ENCODE measurements around the gene BCAS1.
A peak's percentile ranks its signal among the peaks of the same experiment; 100 is the strongest.

Gene BCAS1

DNA sequence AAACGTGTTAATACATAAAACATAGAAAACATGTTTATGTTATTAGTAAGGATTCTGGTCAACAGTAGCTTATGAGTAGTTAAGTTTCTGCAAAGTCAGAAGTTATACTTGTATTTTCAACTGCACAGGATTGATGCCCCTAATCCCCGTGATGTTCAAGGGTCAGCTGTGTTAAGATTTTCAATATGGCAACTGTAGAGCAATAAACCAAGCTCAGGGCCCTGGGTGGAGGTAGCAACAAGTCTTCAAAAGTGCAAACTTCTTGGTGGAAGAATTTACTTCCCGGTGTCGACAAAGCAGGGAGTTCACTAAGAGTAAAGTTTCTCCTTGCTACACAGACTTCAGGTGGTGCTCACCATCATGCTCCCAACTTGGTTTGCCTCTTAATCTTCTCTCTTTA, 4.1 kb upstream of the BCAS1 start:
- DNase-seq, result no peak

DNA sequence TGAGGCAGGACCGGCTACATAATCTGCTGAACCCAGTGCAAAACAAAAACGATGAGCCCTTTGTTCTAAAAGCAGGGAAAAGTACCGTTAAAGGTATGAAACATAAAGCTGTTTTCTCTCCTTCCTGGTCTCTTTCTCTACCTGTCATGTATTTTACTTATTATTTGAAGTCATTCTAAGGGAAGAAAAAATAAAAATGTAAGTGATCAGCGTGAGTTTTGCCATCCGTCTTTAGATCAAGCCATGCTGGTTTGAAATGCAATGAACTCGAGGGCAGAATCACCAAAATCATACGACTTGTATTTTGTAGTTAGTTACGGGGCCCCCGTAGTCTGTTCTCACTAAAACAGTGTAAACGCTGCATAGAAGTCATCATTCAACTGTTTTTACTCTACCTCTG, 2.9 kb upstream of the BCAS1 start:
- DNase-seq, result no peak

DNA sequence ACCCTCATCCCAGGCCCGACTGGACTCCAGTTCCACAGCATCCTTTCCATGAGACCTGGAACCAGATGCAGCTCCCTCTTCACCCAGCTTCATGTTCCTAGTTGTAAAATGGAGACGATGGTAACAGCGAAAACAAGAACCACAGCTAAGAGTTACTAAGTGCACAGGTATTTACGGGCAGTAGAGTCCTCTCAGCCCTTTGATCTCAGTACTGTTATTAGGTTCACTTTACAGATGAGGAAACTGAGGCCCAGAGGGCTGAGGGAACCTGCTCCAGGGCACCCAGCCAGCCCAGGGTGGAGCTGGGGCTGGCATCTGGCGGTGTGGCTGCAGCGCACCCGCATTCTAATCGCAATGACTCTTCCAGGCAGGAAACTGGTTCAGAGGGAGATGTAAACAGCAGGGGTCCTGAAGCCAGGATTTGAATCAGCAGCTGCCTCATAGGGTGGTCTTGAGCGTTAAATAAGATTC, 858 bp downstream of the BCAS1 start:
- no peak for DNase-seq

DNA sequence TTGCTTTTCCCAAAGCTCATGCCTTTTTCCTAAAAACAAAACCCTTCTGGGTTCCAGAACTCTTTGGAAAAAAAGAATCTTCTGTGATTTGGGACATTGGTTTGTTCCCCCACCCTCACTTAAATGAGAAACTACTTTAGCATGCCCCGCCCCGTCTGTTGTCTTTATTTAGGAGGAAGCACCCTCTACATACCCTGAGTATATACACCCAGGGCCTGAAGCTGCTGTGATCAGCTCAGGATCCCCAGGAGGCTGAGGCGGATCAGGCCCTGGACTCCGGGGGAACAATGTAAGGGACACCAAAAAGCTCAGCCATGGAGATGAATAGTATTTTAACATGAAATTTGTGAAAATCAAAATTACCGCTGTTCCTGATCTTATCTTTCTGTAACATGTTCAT, 1.4 kb downstream of the BCAS1 start:
- DNase-seq, result no peak

DNA sequence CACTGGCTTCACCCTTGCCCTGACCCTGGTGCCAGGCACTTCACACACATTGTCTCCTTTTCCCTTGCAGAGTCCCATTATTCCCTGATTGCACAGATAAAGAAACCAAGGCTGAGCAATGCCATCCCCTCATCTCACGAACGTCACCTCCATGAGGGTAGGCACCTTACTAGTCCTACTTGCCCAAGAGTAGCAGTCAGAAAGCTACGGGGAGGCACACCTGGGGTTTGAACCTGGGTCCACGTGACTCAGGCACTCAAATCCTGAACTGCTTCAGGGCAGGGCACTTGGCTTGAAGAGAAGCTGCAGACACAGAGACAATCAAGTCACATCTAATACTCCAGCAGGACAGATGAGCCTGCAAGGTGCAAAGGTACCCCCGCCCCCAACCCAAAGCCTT, 1.9 kb downstream of the BCAS1 start:
- DNase-seq, result no peak

DNA sequence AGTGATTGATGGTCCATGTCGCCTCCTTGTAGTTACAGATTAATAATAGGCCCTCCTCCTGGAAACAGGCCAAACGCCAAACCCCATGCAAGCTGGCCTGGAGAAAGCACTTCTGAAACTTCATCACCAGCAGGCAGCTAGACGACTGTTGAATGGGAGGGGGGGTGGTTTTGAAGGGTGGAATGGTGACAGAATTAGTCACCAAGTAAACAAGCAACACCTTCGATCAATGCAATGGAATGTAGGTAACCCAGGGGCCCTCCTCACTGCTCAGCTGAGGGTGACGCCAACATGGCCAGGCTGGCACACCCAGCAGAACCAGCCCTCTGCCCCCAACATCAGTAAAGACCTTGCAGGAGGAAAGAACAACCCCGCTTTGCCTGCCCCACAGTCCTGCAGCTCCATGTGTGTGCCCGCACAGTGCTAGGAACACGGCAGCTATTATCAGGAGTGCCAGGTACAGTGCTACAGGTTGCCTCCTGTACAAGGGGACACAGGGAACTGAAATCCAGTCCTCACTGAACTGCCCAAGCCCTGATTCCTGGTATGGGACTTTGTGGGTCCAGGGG, 2.7 kb downstream of the BCAS1 start:
- no peak for DNase-seq

DNA sequence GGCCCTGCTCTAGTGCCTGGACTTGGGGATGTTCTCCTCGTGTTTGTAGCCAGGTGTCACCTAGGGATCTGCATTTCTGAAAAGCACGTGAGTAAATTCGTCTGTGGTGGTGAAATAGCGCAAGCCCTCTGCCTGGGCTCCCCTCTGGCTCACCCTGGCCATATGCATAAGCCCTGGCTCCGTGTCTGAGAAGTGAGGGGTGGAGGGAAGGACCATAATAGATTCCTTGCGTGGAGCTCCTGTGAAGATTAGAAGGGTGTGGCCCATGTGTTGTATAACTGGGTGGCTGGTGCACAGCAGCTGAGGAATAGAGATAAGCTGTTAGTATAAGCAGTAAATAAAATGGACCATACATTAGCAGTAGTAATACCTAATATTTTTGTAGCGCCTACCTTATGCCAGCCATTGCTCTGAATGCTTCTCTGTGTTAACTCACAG, 4.8 kb downstream of the BCAS1 start:
- DNase-seq, result no peak

DNA sequence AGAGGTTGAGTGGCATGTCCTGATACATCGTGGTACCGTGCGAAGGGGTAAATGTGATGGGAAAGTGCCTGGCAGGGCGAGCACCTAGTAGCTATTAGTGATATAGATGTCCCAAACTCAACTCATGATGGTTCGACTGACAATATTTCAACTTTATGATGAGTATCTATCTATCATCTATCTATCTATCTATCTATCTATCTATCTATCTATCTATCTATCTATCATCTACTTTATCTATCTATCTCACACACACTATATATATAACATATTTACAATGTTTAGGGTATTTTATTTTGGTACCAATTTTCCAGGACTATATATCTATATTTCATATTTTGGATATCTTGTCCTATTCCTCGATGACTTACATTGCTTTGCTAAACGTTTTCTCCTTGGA, 5.5 kb downstream of the BCAS1 start:
- no peak for DNase-seq

DNA sequence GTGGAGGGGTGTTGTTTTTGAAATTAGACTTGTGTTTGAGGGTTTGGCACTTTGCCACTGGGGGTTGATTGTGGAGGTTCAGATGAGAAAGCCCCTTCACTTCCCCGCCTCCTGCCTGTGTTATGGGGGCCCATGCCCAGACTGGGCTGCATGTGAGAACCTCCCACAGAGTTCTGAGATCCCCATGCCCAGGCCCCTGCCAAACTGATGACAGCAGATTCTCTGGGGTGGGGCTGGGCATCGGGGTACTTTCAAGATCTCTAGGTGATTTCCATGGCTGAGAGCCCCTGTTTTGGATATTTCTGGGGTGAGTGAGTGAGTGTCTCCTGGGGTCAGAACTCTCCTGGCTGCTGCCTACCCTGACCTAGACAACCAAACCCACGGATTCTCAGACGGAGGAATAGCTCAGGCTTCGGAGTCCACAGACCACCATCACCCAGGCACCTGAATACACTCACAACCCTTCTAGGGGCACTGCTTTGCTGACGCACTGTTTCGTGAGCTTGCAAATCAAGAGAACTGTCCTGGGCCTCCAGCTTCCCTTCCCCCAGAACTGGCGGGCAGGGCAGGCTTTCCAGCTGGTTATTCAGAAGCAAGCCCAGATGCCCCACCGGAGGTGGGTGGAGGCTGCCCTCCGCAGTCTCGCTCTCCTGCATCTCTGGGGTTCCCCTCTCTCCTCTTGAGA, 6.3 kb downstream of the BCAS1 start:
- DNase-seq, result no peak

DNA sequence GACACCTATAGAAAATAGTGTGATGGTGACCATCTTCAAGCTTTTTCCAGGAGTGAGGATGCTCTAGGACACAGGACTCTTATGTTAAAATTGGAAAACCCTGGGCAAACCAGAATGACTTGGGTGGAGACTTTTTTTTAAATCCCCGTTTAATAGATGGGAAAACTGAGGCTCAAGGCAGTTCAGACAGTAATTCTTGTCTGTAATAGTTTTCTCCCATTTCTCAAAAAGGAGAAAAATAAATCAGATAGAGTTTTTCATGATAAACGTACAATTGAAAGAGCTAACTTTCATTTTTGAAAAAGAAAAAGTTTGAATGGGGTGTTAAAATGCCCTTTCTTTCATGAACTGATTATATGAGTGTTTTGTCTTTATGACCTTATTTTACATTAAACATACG, 6.8 kb downstream of the BCAS1 start:
- no peak for DNase-seq

DNA sequence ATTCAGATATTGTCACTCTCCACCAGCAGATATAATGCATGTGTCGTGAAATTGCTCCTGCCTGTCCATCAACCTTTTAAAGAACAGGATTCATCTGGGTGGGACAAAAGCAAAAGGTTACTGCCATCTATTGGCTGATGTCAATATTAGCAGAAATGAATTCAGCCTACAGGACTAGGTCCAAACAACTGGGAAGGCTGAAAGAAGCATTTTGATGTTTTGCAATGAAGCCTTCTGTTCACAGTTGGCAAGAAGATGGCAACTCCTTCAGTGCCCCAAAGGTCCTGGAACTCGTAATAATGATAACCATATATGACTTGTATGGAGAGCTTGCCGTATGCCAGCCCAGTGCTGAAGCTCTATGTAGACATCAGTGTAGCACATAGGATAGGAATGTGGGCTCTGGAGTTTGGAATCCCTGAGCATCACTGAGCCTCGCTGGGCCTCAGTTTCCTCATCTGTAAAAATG, 7.5 kb downstream of the BCAS1 start:
- DNase-seq, result peak; percentile 5

DNA sequence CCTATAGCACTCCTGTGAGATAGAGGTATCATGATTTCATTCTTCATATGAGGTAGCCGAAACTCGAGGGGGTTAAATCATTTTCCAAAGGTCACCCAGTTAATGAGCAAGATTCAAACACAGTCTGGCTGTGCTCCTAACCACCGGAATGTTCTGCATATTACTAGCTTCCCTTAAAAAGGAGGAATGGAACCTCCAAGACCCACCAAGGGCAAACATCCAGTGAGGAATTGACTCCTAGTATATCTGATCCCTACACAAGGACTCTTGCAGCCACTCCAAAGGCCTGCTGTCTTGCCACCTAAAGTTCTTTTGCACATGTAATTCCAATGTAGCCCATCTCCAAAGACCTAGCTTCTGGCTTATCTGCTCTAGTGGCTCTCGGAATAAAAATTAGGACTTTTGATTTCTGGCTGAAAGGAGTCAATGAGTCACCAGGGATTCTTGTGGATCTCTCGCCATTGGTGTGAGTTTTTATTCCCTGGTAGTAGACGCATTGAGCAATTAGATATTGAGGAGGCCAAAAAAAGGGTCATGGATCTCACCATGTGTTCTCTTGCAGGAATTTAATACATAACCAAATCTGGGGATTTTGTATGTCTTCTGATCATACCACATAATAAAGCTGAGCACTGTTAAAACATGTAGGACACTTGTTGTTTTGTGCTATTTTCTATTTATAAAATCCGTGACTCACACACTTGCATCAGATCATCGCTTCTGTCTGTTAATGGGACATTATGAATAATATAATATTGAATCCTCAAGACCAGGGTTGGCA, 9.1 kb downstream of the BCAS1 start:
- DNase-seq, result no peak

DNA sequence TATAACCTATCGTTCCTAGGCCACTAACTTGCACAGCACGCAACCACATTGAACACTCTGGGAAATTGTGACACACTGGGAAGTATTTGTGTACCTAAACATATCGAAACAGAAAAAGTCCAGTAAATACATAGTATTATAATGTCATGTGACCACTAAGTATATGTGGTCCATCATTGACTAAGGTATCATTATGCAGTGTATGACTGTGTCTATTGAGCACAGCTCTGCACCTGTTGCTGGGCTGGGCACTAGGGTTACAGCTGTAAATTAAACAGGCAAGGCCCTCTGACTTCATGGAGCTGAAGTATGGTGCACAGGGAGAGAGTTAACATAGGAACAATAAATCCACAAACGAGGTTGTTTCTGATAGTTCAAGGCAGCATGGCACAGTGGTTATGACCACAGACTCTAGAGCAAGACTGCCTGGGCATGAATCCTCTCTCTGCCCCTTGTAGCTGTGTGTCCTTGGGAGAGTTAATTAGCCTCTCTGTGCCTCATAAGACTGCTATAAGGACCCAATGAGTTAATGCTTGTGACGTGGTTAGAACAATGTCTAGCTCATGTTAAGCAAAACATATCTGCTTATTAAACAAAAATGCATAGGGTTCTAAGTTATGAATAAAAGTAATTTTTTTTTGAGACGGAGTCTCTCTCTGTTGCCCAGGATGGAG, 10.6 kb downstream of the BCAS1 start:
- DNase-seq, result no peak

DNA sequence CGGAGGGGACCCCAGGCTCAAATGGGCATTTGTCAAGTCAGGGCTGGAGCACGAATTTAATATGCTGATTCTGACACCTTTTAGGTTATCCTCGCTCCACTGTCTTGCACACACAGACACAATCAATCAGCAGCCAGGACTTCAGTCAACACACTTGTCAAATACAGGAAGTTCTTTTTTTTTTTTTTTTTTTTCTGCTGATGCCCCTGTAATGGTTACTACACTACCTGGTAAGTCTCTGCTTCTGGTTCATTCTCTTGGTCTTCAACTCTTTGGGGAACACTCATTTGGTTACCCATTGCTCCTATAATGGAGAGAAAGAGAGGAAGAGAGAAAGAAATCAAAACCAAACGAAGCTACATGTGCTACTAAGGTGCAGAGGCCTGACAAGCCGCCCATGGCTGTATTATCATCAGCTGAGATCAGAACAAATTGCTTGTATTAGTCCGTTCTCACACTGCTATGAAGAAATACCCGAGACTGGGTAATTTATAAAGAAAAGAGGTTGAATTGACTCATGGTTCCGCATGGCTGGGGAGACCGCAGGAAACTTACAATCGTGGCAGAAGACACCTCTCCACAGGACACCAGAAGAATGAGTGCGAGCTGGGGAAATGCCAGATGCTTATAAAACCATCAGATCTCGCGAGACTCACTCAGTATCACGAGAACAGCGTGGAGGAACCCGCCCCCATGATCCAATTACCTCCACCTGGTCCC, 11.8 kb downstream of the BCAS1 start:
- DNase-seq, result no peak

DNA sequence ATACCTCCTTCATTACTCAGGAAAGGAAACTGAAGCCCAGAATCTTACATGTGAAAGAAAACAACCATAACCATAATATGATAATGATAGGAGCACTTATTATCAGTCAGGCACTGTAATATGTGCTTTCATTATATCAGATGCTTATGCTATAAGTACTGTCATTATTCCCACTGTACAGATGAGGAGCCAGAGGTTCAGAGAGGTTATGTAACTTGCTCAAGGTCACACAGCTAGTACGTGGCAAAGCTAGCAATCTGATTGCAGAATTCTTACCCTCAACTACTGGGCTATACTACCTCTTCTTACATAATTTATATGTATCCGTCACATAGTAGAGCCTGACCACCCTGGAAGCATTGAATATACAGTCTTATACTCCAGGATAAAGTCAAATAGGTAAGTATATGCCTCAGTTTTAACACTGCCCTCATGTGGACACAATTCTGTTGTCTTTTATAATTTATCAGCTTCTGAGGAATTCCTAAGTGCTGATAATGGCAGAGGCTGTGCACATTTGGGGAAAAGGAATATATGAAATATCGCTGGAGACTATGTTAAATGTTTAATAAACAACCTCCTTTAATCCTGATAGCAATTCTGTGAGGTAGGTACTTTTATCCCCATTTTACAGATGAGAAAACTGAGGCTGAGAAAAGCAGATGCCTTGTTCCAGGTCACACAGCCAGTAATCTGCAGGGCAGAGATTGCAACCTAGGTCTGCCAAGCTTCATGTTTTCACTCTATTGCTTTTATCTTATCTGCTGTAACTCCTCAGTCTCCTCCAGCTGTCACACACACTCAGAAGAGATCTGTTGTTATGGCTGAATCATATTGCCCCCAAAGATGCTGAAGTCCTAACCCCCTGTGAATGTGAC, 13.4 kb downstream of the BCAS1 start:
- DNase-seq, result no peak

DNA sequence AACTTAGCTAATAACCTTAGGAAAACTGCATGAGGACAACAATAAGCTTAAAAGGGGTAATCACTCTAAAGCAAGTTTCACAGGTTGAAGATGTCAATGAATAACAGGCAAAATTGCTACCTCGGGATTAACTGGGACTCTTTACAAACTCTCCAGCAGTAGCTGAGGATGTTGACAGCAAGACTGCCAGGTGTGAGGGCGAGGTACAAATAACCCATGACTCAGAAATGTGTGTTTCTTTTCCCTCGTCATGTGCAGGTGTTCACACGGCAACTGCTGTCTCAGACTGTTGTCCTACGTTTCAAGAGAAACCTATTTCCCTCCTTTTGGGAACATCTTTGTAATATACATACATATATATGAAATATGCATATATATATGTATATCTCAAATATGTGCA, 15.9 kb downstream of the BCAS1 start:
- DNase-seq, result no peak

DNA sequence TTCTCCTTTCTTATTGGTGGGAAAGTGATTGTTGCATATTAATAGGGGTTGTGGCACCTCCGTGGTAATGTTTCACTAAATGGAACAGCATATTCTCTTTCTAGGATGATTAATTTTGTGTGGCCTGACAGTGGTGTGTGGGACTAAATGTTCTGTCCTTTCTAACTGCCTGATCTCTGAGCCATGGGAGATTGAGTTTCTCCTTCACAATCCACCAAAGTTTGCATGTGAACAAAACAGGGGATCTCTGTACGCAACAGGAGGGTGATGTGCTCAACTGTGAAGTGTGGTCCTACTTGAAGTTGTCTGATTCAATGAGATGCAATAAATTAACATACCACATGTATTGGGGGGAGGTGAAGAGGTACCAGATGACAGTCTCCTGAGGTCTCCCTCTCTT, 19.3 kb downstream of the BCAS1 start:
- no peak for DNase-seq

DNA sequence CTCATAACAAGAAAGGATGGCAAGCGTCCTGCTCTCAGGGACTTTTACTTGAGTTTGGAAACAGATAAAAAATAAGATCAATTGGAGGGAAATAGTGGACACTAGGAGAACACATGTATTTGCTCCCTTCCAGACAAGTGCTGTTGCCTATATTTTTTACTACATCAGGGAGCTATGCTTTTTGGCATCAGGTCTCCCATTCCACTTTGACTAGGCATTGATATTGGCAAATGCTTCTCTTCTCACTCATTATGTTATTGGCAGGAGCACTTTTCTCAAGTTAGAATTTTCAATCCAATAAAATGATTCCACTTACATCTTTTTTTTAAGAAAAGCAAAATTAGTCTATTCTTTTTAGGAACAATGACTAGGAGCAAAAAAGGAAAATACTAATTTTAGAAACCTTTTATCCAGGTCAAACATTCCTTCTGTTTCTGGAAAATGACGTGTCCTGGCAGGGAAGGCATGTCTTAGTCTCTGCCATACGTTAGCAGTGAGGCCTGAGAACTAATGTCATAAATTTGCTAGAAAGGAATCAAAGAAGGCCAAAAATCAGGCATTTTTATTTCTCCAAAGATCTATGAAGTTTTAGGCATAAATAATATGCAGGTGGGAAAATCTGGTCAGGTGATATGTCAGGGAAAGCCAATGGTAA, 21.4 kb downstream of the BCAS1 start:
- DNase-seq, result no peak

DNA sequence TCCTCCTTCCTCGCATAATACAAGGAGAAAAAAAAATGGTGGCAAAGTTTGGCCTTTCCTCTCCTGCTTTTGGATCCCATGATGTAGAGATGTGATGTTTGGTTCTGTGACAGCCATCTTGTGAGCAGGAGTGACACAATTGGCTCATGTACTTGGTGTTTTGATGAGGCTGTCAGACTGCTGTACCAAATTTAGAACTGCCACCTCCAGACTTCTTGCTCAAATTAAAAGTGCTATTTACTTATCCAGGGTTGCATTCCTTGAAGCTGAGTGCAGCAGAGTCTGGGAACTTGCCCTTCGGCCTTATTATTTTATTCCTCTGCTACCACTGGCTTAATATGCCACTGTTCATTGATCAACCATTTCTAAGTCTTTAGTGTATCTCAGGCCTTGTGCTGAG, 21.9 kb downstream of the BCAS1 start:
- no peak for DNase-seq

DNA sequence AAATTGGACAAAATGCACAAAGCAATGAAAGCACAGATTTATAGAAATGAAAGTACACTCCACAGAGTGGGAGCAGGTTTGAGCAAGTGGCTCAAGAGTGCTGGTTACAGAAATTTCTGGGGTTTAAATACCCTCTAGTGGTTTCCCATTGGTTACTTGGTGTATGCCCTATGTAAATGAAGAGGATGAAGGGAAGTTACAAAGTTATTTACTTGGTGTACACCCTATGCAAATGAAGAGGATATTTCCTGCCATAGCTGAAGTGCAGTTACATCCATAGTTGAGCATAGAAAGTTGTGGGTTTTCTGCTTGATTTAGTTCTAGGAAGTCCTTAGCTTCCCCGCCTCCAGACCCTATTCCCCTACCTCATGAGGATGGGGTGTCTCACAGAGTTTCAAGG, 22.7 kb downstream of the BCAS1 start:
- no peak for DNase-seq

DNA sequence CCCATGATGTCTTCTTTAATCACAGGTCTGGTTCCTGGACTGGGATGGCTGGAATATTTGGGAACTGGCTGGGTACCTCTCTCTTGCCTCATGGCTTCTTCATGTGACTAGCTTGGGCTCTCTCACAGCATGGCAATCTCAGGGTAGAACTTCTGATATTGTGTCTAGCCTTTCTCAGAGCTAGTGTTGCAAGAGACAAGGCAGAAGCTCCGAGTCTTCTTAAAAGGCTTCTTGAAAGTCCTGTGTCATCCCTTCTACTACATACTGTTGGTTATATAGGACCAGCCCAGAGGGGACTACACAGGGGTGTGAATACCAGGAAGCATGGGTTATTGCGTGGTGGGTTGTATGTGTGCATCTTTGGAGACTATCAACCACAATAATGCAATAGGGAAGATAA, 23.3 kb downstream of the BCAS1 start:
- DNase-seq, result no peak

All from DMS153 (cell line).